Germinal center (tissue), 1 donor: ENCODE data around the gene RTP3.

Source experiments
- DNase-seq: peaks from one replicate; pipeline ENCODE4 v3.0.0; 2012; ENCODE audit warnings: mixed read lengths, low spot score

Gene RTP3

GRCh38 chr3:46469680-46470357, 28.0 kb upstream of the RTP3 start:
- no peak for DNase-seq

DNA sequence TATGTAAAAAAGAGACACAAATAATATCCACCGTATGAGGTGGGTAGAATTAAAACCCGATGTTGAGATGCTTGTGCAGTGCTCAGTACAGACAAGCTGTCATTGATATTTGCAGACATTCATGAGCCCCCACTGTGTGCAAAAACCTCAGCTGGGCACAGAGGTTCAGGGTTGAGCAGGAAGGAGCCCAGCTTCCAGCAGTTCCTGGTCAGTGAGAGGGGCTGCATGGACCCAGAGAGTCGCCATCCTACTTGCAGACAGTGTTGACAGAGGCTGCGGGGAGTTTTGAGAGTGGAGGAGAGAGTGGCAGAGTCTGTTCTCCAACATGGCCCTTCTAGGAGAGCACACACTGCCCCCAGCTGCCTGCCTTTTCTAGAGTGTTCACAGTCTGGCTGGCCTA, 26.9 kb upstream of the RTP3 start:
- no peak for DNase-seq

- DNase-seq: no peak
Measured at GRCh38 chr3:46471371-46471914, 26.3 kb upstream of the RTP3 start.

GRCh38 chr3:46472736-46473135, 25.0 kb upstream of the RTP3 start:
- no peak for DNase-seq

DNA sequence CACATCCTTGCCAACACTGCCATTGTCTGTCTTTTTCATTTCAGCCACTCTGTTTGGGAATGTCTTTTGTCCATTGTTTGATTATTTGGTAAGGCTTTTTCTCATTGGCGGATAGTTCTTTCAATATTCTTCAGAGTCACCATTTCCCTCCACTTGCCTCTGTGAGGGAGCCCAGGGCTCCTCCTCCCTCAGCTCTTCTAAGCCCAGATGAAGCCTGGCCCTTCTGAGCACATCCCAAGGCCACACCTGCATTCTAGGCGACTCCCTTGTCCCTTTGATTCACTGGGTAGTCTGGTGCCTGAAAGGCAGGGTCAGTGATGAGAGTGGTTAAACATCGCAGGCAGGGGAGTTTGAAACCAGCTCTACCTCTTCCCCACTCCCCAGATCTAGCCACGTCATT, 20.6 kb upstream of the RTP3 start:
- no peak for DNase-seq

DNA sequence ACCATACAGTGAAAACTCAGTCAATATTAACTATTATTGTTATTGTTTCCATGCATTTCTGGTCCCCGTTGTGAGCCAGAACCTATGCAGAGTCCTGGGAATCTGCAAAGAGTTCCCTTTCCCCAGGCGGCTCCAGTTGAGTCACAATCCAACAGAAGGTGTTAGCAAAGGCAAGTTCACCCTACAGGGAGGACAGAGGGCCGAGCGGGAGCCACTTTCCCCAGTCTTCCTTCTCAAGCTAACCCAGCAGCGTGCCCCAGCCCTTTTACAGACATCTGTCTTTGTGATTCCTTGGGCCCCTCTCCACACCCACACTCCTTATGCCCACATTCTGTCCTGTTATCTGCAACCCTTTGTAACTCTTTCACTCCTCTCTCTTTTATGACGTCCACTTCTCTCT, 20.0 kb upstream of the RTP3 start:
- no peak for DNase-seq

DNA sequence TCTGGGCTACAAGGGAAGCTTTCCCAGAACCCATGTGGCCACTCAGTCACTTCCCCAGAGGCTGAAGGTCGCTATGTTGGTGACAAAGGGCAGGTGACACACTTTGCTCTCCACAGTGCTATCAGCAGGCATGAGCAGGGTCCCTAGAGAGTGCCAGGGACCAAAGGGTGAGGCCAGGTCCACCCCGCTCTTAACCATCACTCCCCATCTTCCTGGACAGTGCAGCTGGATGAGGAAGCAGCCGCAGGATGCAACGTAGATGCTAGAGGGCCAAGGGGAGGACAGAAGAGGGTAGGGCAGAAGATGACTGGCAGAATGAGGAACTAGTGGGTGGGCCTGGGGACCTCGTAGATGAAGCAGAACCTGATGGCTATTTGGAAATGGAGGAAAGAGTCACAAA, 19.4 kb upstream of the RTP3 start:
- DNase-seq: no peak

DNA sequence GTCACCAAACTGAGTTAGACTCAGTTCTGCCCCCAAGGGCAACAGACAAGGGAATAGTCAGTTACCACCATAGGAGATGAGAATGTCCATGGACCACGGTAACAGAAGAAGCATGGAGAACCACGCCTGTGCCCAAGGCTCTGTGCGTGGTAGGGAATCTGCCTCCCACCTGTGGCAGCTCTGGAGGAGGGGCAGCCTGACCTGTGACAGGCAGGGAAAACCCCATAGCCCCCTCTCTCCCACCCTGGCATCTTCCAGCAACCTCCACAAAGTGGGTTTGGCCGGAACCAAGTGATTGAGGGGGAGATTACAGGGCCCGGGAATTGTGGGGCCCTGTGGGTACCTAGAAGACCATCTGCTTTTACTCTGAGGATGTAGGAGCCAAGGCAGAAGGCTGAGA, 18.8 kb upstream of the RTP3 start:
- no peak for DNase-seq

- no peak for DNase-seq
Measured at GRCh38 chr3:46479696-46480095, 18.1 kb upstream of the RTP3 start.

GRCh38 chr3:46480491-46481195, 17.1 kb upstream of the RTP3 start:
- no peak for DNase-seq

GRCh38 chr3:46481636-46482035, 16.1 kb upstream of the RTP3 start:
- no peak for DNase-seq

- no peak for DNase-seq
Measured at GRCh38 chr3:46482632-46483350, 15.0 kb upstream of the RTP3 start.

GRCh38 chr3:46483825-46484224, 14.0 kb upstream of the RTP3 start:
- no peak for DNase-seq

DNA sequence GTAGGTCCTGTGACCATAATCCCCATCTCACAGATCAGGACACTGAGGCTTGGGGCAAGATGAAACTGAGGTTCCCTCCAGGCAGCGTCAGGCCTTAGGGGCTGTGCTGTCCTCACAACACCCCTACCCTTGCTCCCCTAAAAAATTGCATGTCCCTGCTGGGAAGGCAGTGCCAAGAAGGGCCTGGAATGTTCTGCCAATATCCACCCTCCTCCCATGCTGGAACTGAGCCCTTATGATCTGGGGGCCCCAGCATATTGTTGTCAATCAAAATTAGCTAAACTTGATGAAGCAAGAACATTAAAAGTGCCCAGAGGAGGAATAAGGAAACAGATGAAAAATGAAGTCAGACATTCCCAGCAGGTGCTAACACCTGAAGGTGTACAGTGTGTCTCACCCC, 13.4 kb upstream of the RTP3 start:
- DNase-seq: no peak

DNA sequence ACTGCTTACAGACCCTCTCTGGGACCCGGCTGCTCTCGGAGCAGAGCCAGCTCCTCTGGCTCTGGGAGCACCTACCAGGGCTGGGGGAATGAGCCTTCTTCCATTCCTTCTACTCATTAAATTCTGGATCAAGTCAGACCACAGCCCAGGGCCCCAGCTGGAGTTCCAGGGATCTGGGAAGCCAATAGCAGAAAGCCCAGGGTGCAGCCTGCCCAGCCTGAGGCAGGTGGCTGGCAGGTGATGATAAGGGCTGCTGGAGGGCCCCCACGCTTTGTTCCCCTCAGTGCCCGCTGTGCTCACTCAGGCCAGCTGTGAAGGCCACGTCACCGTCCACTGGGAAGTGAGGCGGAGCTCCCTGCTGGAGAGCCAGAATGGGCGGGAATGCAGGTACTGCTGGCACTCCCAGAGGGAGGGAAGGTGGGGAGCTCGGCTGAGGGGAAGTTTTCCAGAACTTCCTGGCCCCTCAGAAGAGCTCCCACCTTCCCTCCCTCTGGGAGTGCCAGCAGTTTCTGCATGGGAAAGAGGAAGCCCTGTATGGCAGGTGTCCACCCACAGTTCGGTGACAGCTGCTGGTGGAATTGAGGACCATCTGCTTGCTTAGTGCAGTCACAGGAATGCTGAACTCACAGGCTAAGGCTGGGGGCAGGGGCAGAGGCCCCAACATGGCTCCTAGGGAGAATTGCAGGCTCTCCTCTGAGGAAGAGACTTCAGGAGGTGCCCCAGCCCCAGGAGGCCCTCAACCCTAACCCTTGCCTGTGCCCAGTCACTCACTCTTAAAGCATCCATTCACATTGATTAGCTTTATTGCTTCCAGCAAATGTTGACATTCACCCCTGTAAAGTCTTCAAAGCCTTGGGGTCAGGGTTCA, 12.6 kb upstream of the RTP3 start:
- no peak for DNase-seq

- no peak for DNase-seq
Measured at GRCh38 chr3:46485779-46486175, 12.0 kb upstream of the RTP3 start.

DNA sequence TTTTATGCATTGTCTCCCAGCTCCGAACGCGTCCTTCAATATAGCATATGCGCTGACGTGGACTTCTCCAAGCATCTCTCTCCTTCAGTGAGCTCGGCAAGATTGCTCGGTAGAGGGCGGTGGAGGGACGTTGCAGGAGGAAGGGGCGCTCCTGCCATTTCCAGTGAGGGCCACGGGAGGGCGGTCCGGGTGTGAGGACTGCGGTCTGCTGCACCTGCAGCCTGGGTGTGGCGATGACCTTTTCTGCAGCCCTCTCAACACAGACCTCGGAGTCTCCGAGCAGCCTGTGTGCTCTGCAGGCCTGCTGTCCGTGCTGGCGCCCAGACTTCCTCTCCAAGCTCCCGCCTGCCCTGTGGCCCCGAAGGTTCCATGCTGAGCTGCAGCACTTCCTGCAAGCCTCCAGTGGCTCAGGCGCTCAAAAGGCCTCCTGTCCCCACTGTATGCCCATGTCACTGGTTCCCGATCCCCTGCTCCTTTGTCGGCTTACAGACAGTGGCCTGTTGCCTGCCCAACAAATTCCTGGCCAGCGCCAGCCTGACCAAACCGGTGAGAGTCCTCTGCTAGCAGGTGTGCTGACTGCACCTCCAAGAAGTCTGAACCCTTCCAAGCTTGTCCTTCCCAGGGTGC, 8.9 kb upstream of the RTP3 start:
- DNase-seq: peak; percentile 92

GRCh38 chr3:46489381-46489780, 8.4 kb upstream of the RTP3 start:
- no peak for DNase-seq

DNA sequence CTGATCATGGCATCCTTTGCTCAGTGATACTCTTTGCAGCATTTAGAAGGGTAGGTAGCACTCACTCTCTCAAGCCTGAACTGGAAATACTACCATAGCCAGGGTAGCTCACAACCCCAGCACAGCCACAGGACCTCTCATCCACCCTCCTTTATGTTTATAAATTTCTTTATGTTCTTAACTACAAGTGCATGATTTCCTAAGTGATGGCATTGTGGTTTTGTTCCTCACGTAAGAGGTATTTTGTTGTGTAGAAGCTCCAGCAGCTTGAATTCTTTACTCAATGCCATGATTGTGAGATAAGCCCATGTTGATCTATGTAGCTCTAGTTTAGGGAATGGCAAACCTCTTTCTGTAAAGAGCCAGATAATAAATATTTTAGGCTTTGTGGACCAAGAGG, 7.9 kb upstream of the RTP3 start:
- DNase-seq: no peak

DNA sequence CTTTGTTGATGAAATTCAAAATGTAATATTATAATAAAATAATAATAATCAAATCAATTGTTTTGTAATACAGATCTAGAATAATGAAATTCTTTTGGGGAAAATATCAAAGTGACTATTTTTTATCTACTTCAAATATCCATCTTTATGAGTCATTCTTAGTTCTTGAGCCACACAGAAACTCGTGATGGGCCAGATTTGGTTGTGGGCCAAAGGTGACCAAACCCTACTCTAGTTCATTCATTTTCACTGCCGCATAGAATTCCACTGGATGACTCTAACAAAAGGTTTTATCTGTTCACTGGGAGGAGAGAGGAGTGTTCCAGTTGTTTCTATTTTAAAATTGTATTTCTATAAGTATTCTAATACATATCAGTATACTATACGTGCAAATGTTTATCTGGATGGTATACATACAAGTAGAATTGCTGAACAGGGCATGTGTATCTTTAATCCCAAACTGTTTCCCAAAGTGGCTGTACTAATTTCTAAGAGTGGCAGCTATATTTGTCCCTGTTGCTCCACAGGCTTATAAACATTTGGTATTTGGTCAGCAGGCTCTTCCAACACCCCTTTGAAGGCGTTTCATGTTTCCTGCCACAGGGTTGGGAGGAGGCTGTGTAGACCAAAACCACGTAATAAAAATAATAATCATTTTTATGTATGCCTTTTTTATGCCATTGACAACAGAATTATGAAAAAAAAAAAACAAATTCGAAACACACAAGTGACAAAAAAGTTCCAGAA, 7.3 kb upstream of the RTP3 start:
- no peak for DNase-seq
